NCI-H748 (cell line): Measurements from ENCODE around the gene URGCP.
"Not testable (repeated sequence)": the region's sequence is repeated elsewhere in the genome, so short reads cannot be mapped to it uniquely, and the experiment has no call there.

ENCODE experiments used
- DNase-seq: peaks from one replicate; lab custom pipeline; 2025; ENCODE audit not compliant: unreplicated experiment; lab: John Stamatoyannopoulos, UW

Gene URGCP

DNA sequence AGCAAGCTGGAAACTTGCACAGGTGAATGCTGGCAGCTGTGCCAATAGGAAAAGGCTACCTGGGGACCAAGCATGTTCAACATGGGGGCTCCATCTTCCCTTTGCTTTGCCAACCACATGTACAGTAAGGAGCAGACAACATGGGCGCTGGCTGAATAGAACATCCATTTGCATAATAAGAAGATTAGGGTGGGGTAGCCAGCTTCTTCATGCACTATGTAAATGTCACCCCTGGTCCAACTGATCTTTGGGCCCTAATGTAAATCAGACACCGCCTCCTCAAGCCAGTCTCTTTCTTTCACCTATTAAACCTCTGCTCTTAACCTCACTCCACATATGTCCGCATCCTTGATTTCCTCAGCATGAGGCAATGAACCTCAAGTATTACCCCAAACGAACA, 63.1 kb downstream of the URGCP start:
- no peak for DNase-seq

DNA sequence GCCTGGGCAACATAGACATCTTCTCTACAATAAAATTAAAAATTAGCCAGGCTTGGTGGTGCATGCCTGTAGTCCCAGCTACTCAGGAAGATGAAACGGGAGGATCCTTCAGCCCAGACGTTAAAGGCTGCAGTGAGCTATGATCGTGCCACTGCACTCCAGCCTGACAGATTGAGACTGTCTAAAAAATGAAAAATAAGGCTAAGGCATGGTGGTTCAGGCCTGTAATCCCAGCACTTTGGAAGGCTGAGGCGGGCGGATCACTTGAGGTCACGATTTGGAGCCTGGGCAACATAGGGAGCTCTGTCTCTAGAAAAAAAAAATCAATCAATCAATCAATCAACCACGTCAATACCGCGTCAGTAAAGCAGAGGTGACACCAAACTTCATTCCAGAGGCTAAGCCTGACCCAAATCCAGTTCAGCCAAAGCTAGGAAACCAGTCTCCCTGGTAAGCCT, 68.2 kb downstream of the URGCP start:
- no peak for DNase-seq

- peak; percentile 23 for DNase-seq
These were observed 71.7 kb downstream of the URGCP start for GRCh38 chr7:43834463-43835251.

DNA sequence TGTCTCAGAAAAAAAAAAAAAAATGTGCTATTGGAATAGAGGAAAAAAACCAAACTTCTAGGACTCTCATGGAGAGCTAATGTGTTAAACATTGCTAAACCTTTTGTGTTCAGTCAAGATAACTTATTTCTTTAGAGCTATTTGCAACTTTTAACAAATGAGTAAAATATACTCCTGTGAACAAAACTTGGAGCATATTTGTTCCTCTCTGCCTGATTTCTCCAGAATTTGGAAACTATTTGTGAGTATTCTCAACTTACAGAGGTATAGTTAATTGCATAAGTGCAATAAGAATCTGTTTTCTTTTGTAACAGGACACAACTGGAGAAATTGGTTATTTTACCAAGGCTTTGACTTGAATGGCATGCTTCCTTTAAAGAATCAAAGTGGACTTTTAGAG, 75.5 kb downstream of the URGCP start:
- not testable (repeated sequence) for DNase-seq
